ENCODE measurements around the gene KCNJ1.

Gene KCNJ1

DNA sequence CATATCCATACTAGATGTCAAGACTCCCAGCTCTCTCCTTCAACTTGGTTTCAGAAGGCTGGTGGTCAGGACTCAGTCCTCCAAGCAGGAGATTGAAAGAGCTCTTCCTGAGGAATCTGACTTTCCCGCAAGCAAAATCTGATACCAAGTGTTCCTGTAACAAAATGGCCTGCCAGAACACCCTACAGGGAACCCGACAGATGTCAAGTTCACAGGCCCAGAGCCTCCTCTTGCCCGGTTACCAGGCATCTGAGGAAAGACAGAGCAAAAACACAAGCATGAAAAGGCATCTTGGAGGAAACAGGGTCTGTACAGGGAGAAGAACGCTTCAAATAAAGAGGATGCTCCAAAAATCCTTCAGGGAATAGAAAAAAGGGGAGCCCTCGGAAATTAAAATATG lies 15.4 kb upstream of the KCNJ1 start:
- DNase-seq (ENCODE audit: low read depth) = no peak
- H3K4me3 ChIP-seq (ENCODE audit: low read depth, low read length) = no peak overlapping the region
- TF ChIP-seq CTCF (IDR thresholded peaks at IDR 0.05; ENCODE audit: low read depth, low read length, missing control alignments) = no peak

DNA sequence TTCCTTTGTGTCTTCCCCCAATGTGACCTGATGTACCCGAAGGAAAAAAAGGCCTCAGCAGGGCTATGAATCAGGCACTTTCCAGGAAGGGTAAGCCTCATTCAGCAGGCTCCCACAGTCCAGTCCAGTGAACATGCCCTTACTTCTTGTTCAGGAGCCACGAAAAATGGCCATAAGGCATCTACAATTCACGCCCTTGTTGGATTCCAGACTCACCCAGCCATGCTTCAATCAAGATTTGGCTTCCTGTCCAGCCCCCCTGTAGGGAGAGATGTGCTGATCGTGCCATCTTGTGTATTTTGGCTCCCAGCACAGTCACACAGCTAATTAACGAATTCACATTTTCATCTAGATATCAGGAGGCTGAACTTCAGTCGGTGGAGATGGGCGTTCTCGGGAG lies 14.1 kb upstream of the KCNJ1 start:
- TF ChIP-seq CTCF (IDR thresholded peaks at IDR 0.05; ENCODE audit: low read depth, low read length, missing control alignments) = no peak
- no peak for DNase-seq (ENCODE audit: low read depth)
- no peak overlapping the region for H3K4me3 ChIP-seq (ENCODE audit: low read depth, low read length)

DNA sequence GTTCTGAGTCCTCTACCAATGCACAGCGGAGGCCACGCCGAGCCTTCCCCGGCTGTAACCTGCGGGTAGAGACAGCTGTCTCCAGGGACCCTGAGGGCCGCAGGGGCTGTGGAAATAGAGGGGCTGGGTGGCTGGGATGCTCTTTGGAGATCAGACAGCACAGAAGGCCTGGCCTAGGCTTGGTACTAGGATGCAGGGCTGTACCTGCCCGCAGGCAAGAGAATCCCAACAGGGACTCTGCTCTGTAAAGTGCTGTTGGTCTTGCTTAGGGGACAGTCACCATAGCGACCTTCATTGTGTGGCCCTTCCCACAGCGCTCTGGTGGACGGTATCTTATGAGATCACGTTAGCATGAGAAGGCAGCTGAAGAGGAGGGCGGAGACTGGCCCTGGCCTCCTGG lies 12.7 kb upstream of the KCNJ1 start:
- TF ChIP-seq CTCF (IDR thresholded peaks at IDR 0.05; ENCODE audit: low read depth, low read length, missing control alignments) = no peak
- DNase-seq (ENCODE audit: low read depth) = no peak
- H3K4me3 ChIP-seq (ENCODE audit: low read depth, low read length) = no peak overlapping the region

DNA sequence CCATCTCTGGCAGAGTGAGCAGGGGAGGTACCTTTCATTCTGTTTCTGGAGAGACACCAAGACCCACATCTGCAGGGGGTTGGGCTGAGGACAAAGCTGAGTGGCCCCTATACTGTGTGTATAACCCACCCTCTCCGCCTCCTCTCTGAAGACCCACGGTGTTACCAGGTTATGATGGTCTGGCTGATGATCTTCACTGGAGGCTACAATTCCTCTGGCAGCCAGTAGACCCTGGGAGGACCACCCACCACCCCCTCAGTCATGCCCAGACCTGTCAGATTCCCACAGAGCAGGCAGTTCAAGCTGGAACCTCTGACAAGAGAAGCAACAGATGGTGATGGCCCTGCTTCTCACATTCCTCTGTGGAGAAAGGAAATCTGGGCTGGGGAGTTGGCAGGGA lies 11.4 kb upstream of the KCNJ1 start:
- no peak for DNase-seq (ENCODE audit: low read depth)
- no peak overlapping the region for H3K4me3 ChIP-seq (ENCODE audit: low read depth, low read length)
- TF ChIP-seq CTCF (IDR thresholded peaks at IDR 0.05; ENCODE audit: low read depth, low read length, missing control alignments) = no peak

DNA sequence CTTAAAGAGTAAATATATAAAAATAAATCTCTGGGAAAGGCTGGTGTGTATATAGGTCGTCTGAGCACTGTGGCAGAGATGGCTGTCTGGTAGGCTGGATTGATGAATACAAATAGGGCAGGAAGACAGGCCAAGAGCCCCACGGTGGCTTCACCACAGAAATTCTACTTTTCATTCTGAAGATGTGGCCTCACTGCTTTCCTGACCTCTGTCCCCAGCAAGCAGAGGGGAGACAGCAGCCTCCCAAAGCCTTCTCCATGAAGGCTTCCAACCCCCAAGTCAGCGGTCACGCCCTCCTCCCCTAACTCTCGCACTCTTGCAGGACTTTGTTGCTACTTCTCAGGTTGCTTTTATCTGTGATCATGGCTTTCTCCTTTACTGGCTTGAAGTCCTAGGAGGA lies 10.6 kb upstream of the KCNJ1 start:
- DNase-seq (ENCODE audit: low read depth) = no peak
- no peak overlapping the region for H3K4me3 ChIP-seq (ENCODE audit: low read depth, low read length)
- no peak for TF ChIP-seq CTCF (IDR thresholded peaks at IDR 0.05; ENCODE audit: low read depth, low read length, missing control alignments)

DNA sequence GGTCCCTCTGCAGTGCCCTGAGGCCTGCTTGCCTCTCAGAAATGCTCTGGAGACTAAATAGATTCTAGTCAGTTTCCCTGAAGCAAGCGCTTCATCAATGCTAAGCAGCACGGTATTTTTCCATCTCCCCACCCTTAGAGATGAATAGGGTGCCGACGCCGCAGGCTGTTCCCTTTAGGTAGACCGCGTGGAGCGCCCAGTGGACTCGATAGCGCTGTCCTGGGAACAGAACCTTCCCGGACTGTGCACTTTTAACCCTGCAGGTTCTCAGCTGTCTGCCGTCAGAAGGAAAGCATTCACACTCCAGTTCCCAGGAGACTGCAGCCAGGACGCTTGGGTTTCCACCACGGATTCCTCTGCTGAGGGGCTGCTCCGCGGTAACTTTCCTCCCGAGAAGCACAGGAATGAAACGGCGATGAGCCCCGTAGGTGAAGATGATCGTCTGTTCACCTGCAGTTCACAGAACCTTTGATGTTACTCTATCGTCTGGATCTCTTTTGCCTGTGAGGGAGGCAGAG lies 9.1 kb upstream of the KCNJ1 start:
- no peak for DNase-seq (ENCODE audit: low read depth)
- TF ChIP-seq CTCF (IDR thresholded peaks at IDR 0.05; ENCODE audit: low read depth, low read length, missing control alignments) = no peak
- H3K4me3 ChIP-seq (ENCODE audit: low read depth, low read length) = no peak overlapping the region

DNA sequence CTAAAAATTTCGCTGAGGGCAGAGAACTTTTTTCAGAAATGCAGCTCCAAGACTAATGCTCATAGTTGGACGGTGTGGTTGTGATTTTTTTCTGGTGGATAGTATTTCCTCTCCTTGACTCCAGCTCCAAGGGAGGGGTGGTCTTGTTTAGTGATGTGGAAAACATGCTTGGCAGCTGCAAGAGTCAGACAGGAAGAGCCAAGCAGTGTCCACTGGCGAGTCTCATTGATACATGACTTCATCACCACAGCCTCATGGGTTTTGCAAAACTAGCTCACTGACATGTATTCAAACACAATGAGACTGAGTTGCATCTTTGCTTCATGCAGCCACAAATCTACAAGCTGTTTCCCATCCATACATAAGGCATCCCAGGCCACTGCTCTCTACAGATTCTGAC lies 7.3 kb upstream of the KCNJ1 start:
- H3K4me3 ChIP-seq (ENCODE audit: low read depth, low read length) = no peak overlapping the region
- DNase-seq (ENCODE audit: low read depth) = no peak
- TF ChIP-seq CTCF (IDR thresholded peaks at IDR 0.05; ENCODE audit: low read depth, low read length, missing control alignments) = no peak
